ENCODE measurements around the gene RBPMS2.

RBPMS2 gene

GRCh38 chr15:64695561-64695992 lies 79.8 kb downstream of the RBPMS2 start:
- no peak for DNase-seq (ENCODE audit: low read depth in 2 of 3, low spot score in 2 of 3)

GRCh38 chr15:64694816-64695215 lies 80.6 kb downstream of the RBPMS2 start:
- no peak for DNase-seq (ENCODE audit: low read depth in 2 of 3, low spot score in 2 of 3)

- no peak for DNase-seq (ENCODE audit: low read depth in 2 of 3, low spot score in 2 of 3)
Observed at GRCh38 chr15:64693134-64693533, 82.3 kb downstream of the RBPMS2 start.

- no peak for DNase-seq (ENCODE audit: low read depth in 2 of 3, low spot score in 2 of 3)
Observed at GRCh38 chr15:64691896-64692565, 83.4 kb downstream of the RBPMS2 start.

GRCh38 chr15:64690578-64691296 lies 84.7 kb downstream of the RBPMS2 start:
- no peak for DNase-seq (ENCODE audit: low read depth in 2 of 3, low spot score in 2 of 3)

GRCh38 chr15:64690008-64690407 lies 85.4 kb downstream of the RBPMS2 start:
- DNase-seq (ENCODE audit: low read depth in 2 of 3, low spot score in 2 of 3) = no peak

Measured in activated CD8-positive, alpha-beta memory T cell treated with anti-CD3 and anti-CD28 coated beads for 48 hours (primary cell).